ENCODE measurements around the gene TTC33. TPM values are rescaled to one million over a fixed set of nuclear protein-coding genes. Genes with fewer than 3 reads are reported as not detected.

Gene TTC33
- total RNA-seq, 1 donor from 2014 or later: 11.7 TPM

DNA sequence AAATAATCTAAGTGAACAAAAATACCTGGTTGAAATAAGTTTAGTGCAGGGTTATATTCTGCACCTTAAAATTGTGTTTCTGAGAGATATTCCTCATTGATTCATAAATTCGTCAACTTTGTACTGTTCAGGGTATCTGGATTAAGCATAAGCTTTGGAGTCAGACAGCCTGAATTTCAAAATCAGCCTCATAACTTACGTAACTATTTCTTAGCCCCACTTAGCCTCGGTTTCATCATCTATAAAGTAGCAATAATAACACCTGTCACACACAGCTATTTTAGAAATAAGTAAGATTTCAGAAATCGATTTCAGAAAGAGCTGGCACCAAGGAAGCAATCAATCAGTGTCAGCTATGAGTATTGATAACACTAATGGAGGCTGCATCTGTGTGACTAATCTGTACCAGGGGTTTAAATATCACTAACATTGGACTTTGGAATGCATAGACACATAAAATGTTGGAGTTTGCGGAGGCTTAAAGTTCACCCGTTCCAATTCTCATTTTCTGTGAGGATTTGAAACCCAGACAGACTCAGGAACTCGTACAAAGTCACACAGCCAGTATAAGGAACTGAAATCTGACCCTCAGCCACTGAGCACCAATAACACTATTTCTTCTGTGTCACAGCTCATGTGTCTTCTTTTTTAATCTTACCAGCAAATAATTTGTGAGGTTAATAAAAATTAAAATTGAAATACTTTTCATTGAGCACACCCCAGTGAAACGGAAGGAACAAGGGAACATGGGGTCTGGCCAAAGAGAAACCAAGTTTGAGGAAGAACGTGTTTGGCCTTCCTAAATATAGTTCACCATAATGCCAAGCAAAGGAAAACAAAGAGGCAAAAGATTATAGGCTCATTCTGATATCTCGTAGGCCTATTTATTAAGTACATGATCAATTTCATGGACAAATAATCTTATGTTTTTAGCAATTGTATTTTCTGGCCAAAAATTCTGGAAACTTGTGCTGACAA, 270.5 kb downstream of the TTC33 start:
- TF ChIP-seq, protein P1, sequence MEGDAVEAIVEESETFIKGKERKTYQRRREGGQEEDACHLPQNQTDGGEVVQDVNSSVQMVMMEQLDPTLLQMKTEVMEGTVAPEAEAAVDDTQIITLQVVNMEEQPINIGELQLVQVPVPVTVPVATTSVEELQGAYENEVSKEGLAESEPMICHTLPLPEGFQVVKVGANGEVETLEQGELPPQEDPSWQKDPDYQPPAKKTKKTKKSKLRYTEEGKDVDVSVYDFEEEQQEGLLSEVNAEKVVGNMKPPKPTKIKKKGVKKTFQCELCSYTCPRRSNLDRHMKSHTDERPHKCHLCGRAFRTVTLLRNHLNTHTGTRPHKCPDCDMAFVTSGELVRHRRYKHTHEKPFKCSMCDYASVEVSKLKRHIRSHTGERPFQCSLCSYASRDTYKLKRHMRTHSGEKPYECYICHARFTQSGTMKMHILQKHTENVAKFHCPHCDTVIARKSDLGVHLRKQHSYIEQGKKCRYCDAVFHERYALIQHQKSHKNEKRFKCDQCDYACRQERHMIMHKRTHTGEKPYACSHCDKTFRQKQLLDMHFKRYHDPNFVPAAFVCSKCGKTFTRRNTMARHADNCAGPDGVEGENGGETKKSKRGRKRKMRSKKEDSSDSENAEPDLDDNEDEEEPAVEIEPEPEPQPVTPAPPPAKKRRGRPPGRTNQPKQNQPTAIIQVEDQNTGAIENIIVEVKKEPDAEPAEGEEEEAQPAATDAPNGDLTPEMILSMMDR (IDR thresholded peaks at IDR 0.05; ENCODE audit: partially characterized antibody, unreplicated experiment): no peak

DNA sequence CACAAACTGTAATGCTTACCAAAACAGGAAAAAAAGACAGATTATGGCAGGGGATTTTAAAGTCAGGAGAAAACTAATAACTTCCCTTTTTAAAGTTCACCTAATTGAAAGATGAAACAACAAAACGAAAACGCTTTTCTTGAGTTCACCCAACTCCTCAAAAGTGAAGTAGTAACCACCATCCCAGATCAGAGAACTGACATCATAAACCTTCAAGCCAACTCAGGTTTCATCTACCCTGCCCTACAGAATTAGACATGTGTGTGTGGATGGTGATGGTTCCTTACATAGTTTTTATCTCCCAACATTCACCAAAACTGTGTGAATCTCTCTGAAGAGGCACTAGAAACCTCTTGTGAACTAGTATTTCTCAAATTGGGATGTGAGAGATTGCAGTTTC, 271.3 kb downstream of the TTC33 start:
- Mint-ChIP-seq H3K27ac (ENCODE audit: unreplicated experiment) (no peak overlapping the region), H3K27me3 (ENCODE audit: unreplicated experiment) (no peaks in the 10 kb centered on the region), H3K9me3 (ENCODE audit: unreplicated experiment) (no peaks in the 10 kb centered on the region), H3K4me3 (ENCODE audit: unreplicated experiment) (no peak overlapping the region), H3K4me1 (ENCODE audit: low read depth, unreplicated experiment) (no peaks in the 10 kb centered on the region), H3K36me3 (ENCODE audit: unreplicated experiment) (no peaks in the 10 kb centered on the region)
- no peak for DNase-seq
- TF ChIP-seq, protein P1 (IDR thresholded peaks at IDR 0.05; ENCODE audit: partially characterized antibody, unreplicated experiment): no peak

More for the DNA sequence above, 270.5 kb downstream of the TTC33 start:
- Mint-ChIP-seq H3K27me3 (ENCODE audit: unreplicated experiment) (no peaks in the 10 kb centered on the region), H3K4me3 (ENCODE audit: unreplicated experiment) (no peak overlapping the region), H3K27ac (ENCODE audit: unreplicated experiment) (no peak overlapping the region), H3K4me1 (ENCODE audit: low read depth, unreplicated experiment) (no peaks in the 10 kb centered on the region), H3K9me3 (ENCODE audit: unreplicated experiment) (no peaks in the 10 kb centered on the region), H3K36me3 (ENCODE audit: unreplicated experiment) (no peaks in the 10 kb centered on the region)
- DNase-seq: no peak

DNA sequence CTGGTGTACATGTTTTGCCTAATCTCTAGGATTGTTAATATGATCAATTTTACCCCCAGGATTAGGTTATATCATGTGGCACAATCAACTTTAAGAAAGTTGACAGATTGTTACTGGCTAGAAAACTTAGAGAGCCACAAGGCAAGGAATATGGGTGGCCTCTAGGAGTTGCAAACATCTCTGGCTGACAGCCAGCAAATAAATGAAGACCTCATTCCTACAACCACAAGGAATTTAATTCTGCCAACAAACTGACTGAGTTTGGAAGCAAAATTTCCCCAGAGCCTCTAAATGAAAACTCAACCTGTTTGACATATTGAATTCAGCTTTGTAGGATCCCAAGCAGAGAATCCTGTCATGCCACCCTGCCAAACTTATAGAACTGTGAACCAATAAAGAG, 272.4 kb downstream of the TTC33 start:
- Mint-ChIP-seq H3K27me3 (ENCODE audit: unreplicated experiment) (no peaks in the 10 kb centered on the region), H3K4me1 (ENCODE audit: low read depth, unreplicated experiment) (no peaks in the 10 kb centered on the region), H3K9me3 (ENCODE audit: unreplicated experiment) (no peaks in the 10 kb centered on the region), H3K4me3 (ENCODE audit: unreplicated experiment) (no peak overlapping the region), H3K36me3 (ENCODE audit: unreplicated experiment) (no peaks in the 10 kb centered on the region), H3K27ac (ENCODE audit: unreplicated experiment) (no peak overlapping the region)
- no peak for DNase-seq
- TF ChIP-seq, protein P1 (IDR thresholded peaks at IDR 0.05; ENCODE audit: partially characterized antibody, unreplicated experiment): no peak

DNA sequence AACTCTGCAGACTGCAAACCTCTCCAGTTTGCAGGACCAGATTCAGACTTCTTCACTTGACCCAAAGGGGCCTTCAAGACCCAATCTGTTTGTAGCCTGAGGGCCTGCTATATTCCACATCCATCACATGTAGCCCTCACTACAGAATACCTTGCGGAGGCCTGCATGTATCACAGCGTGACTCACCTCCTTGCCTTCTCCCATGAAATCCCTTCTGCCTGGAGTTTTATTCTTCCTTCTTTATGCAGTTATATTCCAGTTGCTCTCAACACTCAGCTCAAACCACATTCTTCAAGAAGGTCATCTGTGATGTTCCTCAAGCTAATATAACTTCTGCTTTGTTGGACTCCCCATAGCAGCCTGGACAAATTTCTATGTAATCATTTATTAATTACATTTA, 274.5 kb downstream of the TTC33 start:
- DNase-seq: no peak
- Mint-ChIP-seq H3K4me1 (ENCODE audit: low read depth, unreplicated experiment) (no peaks in the 10 kb centered on the region), H3K36me3 (ENCODE audit: unreplicated experiment) (no peaks in the 10 kb centered on the region), H3K9me3 (ENCODE audit: unreplicated experiment) (no peaks in the 10 kb centered on the region), H3K4me3 (ENCODE audit: unreplicated experiment) (no peak overlapping the region), H3K27ac (ENCODE audit: unreplicated experiment) (no peak overlapping the region), H3K27me3 (ENCODE audit: unreplicated experiment) (no peaks in the 10 kb centered on the region)
- TF ChIP-seq, protein P1 (IDR thresholded peaks at IDR 0.05; ENCODE audit: partially characterized antibody, unreplicated experiment): no peak

DNA sequence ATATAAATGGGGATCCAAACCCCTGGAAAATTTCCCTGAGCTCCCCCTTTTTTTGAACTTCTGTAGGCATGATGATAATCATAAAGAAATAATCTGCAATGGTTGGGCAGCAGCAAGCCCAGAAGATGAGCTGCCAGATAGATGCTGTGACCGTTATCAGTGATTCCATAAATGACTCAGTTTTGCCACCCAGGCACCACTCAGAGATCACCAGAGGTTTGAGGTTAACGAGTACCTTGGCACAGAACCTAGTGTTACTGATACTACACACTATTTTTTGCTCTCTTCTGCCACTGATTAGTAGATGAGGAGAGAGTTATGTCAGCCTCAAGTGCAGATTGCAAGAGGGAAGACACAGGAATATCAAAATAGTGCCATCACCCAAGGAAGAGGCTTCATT, 275.4 kb downstream of the TTC33 start:
- DNase-seq: no peak
- H3K4me3 Mint-ChIP-seq (ENCODE audit: unreplicated experiment): no peak overlapping the region
- TF ChIP-seq, protein P1 (IDR thresholded peaks at IDR 0.05; ENCODE audit: partially characterized antibody, unreplicated experiment): no peak
- no peaks in the 10 kb centered on the region for H3K27me3 Mint-ChIP-seq (ENCODE audit: unreplicated experiment)
- no peaks in the 10 kb centered on the region for H3K36me3 Mint-ChIP-seq (ENCODE audit: unreplicated experiment)
- no peak overlapping the region for H3K27ac Mint-ChIP-seq (ENCODE audit: unreplicated experiment)
- H3K4me1 Mint-ChIP-seq (ENCODE audit: low read depth, unreplicated experiment): no peaks in the 10 kb centered on the region
- H3K9me3 Mint-ChIP-seq (ENCODE audit: unreplicated experiment): no peaks in the 10 kb centered on the region

All from glutamatergic neuron (in vitro differentiated cells).